PC-3 (cell line): ENCODE measurements around the gene NACAD. TPM values are rescaled to one million over a fixed set of nuclear protein-coding genes. Genes with fewer than 3 reads are reported as not detected.

Experiments used
- ATAC-seq: fragments of 200-7000 bp; cut with Tn5 transposase; 2 replicates; pipeline ENCODE4 v1.9.1; 2020; ENCODE audit warnings: mild to moderate bottlenecking, moderate library complexity
- BruUV-seq: library from RNA; stranded (reverse); fragments of 400-500 nt; replicated peaks from 2 replicates; lab custom pipeline; 2021; lab: Mats Ljungman, UMichigan
- CTCF ChIA-PET: fragments of 300-600 bp; sonication (Branson Sonifier 250); formaldehyde crosslinking; loops from one replicate; lab custom pipeline; 2022; ENCODE audit warnings: antibody characterized with exemption; lab: Charles Lee
- POLR2A ChIA-PET: fragments of 300-600 bp; sonication (Branson Sonifier 250); formaldehyde crosslinking; loops from one replicate; lab custom pipeline; 2022; ENCODE audit warnings: antibody characterized with exemption; ENCODE audit not compliant: unreplicated experiment; lab: Charles Lee
- DNase-seq: peaks from one replicate; pipeline ENCODE4 v3.0.0-alpha.2; 2015
- H2AFZ ChIP-seq: fragments of 300-600 bp; sonication (generic); 2 replicates; pipeline ENCODE4 v1.6.0; 2016; ENCODE audit warnings: antibody characterized with exemption, low read length
- H3F3A ChIP-seq: fragments of 300-600 bp; sonication (generic); one replicate; pipeline ENCODE4 v1.6.0; 2017; ENCODE audit warnings: antibody characterized with exemption, low read length, control low read depth, mild to moderate bottlenecking; ENCODE audit not compliant: unreplicated experiment
- H3K27ac ChIP-seq: fragments of 300-600 bp; sonication (generic); 2 replicates; pipeline ENCODE4 v1.5.1; 2016; ENCODE audit warnings: mild to moderate bottlenecking, low read length
- H3K27me3 ChIP-seq: fragments of 300-600 bp; sonication (generic); 2 replicates; pipeline ENCODE4 v1.6.1; 2016; ENCODE audit warnings: low read length, mixed read lengths
- H3K36me3 ChIP-seq: fragments of 300-600 bp; sonication (generic); 2 replicates; pipeline ENCODE4 v1.6.1; 2016; ENCODE audit warnings: low read depth, mixed run types, low read length, mixed read lengths
- H3K4me1 ChIP-seq: fragments of 300-600 bp; sonication (generic); 2 replicates; pipeline ENCODE4 v1.5.1; 2016; ENCODE audit warnings: low read length; ENCODE audit not compliant: insufficient read depth
- H3K4me2 ChIP-seq: fragments of 300-600 bp; sonication (generic); 2 replicates; pipeline ENCODE4 v1.6.0; 2016; ENCODE audit warnings: low read length
- H3K4me3 ChIP-seq: fragments of 300-600 bp; sonication (generic); 2 replicates; pipeline ENCODE4 v1.5.1; 2016; ENCODE audit warnings: mild to moderate bottlenecking, low read length, mixed read lengths
- H3K79me2 ChIP-seq: fragments of 300-600 bp; sonication (generic); 2 replicates; pipeline ENCODE4 v1.6.1; 2017; ENCODE audit warnings: low read length, mixed read lengths
- H3K9ac ChIP-seq: fragments of 300-600 bp; sonication (generic); 2 replicates; pipeline ENCODE4 v1.6.0; 2016; ENCODE audit warnings: mild to moderate bottlenecking, low read length
- H3K9me2 ChIP-seq: fragments of 300-600 bp; sonication (generic); replicated peaks from 2 replicates; pipeline ENCODE4 v1.6.1; 2016; ENCODE audit warnings: mixed run types, low read length, mixed read lengths
- H3K9me3 ChIP-seq: fragments of 300-600 bp; sonication (generic); 2 replicates; pipeline ENCODE4 v1.6.1; 2016; ENCODE audit warnings: low read length, mixed read lengths
- H4K20me1 ChIP-seq: fragments of 300-600 bp; sonication (generic); 2 replicates; pipeline ENCODE4 v1.6.1; 2016; ENCODE audit warnings: low read length, mixed read lengths
- EZH2 ChIP-seq: fragments of 300-600 bp; sonication (generic); IDR thresholded peaks from one replicate; pipeline ENCODE4 v1.6.1; 2017; ENCODE audit warnings: antibody characterized with exemption, mild to moderate bottlenecking, low read length; ENCODE audit not compliant: unreplicated experiment
- EZH2phosphoT487 ChIP-seq: fragments of 300-600 bp; sonication (generic); IDR thresholded peaks from 2 replicates; pipeline ENCODE4 v1.6.1; 2018; ENCODE audit warnings: mild to moderate bottlenecking, antibody characterized with exemption, low read length, borderline replicate concordance
- intact Hi-C: fragments of 100-400 bp; cut with micrococcal nuclease; formaldehyde crosslinking; loops from 2 replicates; pipeline ENCODE4 v1.9.0; 2023
- total RNA-seq: library from RNA; depleted of rRNA; stranded (reverse); fragments of >200 nt; gene quantifications from 2 replicates; pipeline ENCODE4 v1.2.3, GENCODE V29; 2014
- TF ChIP-seq, protein P1 (sequence below): fragments of 300-600 bp; sonication (generic); conservative IDR thresholded peaks from 2 replicates; pipeline ENCODE4 v1.5.1; 2017; ENCODE audit warnings: antibody characterized with exemption, low read depth, mild to moderate bottlenecking, low read length

NACAD gene
- total RNA-seq, 1 experiment from 2014 or later, result 0.26 TPM

GRCh38 chr7:45088146-45088701 lies 545 bp downstream of the NACAD start:
- no peak for ATAC-seq
- Histone ChIP-seq H4K20me1 (no peaks in the 10 kb centered on the region), H3K4me1 (peaks cover 15% of the 10 kb centered on the region), H3K27ac (no peak overlapping the region), H3F3A (peaks cover 3% of the 10 kb centered on the region), H3K36me3 (no peaks in the 10 kb centered on the region), H3K4me2 (no peak overlapping the region), H3K9me2 (no peaks in the 10 kb centered on the region), H3K27me3 (no peaks in the 10 kb centered on the region), H2AFZ (no peak overlapping the region), H3K4me3 (no peak overlapping the region), H3K9me3 (no peaks in the 10 kb centered on the region), H3K79me2 (no peaks in the 10 kb centered on the region), H3K9ac (no peak overlapping the region)
- POLR2A ChIA-PET, result no interaction called here
- CTCF ChIA-PET, result no interaction called here
- intact Hi-C loops, result no loop called here
- TF ChIP-seq EZH2phosphoT487 (no peak), EZH2 (no peak)
- TF ChIP-seq, protein P1, sequence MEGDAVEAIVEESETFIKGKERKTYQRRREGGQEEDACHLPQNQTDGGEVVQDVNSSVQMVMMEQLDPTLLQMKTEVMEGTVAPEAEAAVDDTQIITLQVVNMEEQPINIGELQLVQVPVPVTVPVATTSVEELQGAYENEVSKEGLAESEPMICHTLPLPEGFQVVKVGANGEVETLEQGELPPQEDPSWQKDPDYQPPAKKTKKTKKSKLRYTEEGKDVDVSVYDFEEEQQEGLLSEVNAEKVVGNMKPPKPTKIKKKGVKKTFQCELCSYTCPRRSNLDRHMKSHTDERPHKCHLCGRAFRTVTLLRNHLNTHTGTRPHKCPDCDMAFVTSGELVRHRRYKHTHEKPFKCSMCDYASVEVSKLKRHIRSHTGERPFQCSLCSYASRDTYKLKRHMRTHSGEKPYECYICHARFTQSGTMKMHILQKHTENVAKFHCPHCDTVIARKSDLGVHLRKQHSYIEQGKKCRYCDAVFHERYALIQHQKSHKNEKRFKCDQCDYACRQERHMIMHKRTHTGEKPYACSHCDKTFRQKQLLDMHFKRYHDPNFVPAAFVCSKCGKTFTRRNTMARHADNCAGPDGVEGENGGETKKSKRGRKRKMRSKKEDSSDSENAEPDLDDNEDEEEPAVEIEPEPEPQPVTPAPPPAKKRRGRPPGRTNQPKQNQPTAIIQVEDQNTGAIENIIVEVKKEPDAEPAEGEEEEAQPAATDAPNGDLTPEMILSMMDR, result no peak
- no TSS peak for BruUV-seq
- no peak for DNase-seq

DNA sequence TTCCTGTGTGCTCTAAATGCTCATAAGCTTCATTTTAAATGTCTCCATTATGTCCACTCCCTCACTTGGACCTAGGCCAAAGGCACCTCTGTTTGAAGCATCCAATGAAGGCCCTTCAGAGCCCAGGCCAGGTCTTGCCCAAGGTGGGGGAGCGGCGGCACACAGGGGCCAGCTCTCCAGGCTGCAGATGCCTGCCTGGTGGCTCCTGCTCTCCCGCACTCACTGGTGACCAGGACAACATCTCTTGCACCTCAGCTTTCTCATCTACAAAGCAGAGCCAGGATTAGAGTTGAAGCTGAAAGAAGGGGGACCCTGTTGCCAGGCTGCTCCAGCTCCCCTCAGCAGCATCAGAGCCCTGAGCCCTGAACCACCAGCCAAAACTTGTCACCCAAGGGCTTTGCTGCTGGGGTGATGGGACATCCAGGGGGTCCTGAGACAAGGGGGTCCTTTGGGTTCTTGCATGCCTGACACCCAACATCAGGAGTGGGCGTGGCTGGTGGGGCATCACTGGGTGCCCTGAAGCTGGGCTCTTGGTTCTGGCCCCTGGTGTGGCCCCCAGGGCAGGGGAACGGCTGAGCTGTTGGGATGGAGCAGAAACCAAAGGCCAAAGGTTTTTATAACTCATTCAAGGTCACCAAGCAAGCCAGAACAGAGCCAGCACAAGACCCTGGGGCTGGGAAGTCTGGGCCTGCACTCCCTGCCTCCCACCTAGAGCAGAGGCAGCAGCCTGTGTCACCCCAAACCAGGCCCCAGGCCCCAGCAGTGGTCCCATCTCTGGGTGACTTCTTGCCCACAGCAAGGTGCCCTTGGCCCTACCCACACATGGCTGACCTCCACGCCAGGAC lies 1.2 kb downstream of the NACAD start:
- no TSS peak for BruUV-seq
- no peak overlapping the region for H3K9ac ChIP-seq
- TF ChIP-seq EZH2, result no peak

DNA sequence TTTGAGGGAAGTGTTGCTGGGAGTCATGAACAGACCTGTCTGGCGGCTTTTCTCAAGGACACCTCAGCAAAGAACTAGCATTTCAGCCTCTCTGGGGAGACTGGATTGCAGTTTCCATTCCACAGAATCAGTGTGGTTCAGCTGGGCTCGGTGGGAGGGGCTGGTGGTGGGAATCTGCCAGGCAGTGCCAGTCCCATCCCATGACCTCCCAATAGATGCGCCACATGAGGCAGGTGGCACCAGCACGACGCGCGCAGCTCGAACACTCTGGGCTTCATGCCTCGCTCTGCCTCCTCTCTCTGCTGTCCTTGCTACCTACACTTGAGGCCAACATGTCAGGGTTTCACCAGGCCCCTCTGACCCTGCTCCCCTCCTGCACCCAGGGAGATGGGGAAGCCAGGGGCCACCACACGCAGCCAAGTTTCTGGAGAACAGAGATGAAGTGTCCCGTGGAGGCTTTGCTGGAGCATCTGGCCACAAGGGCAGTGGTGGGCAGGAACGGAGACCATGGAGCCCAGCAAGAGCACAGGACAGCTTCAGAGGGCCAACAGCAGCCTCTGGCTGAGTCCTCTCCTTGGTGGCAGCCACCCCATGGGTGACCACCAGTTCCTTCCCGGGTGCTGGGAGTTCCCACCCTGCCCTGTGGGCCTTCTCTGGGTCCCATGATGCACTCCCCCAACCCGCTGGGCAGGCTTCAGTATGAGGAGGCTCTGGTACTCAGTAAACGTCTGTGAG lies 2.3 kb downstream of the NACAD start:
- Histone ChIP-seq H3K4me3 (no peak overlapping the region), H3K79me2 (no peaks in the 10 kb centered on the region), H3F3A (no peaks in the 10 kb centered on the region), H4K20me1 (no peaks in the 10 kb centered on the region), H2AFZ (no peak overlapping the region), H3K4me1 (peaks cover 5% of the 10 kb centered on the region), H3K9me3 (no peaks in the 10 kb centered on the region), H3K27ac (no peak overlapping the region), H3K27me3 (no peaks in the 10 kb centered on the region), H3K9ac (no peak overlapping the region), H3K4me2 (no peak overlapping the region), H3K36me3 (no peaks in the 10 kb centered on the region), H3K9me2 (no peaks in the 10 kb centered on the region)
- no TSS peak for BruUV-seq
- POLR2A ChIA-PET, result no interaction called here
- TF ChIP-seq, protein P1, result no peak
- no peak for TF ChIP-seq EZH2phosphoT487
- TF ChIP-seq EZH2, result no peak
- intact Hi-C loops, result no loop called here
- CTCF ChIA-PET, result no interaction called here
- DNase-seq, result no peak
- ATAC-seq, result no peak

More for the DNA sequence above, 1.2 kb downstream of the NACAD start:
- Histone ChIP-seq H2AFZ (no peak overlapping the region), H3K79me2 (no peaks in the 10 kb centered on the region), H3K27me3 (no peaks in the 10 kb centered on the region), H3K4me1 (peaks cover 13% of the 10 kb centered on the region), H3K9me3 (no peaks in the 10 kb centered on the region), H3F3A (no peaks in the 10 kb centered on the region), H3K36me3 (no peaks in the 10 kb centered on the region), H3K27ac (no peak overlapping the region), H4K20me1 (no peaks in the 10 kb centered on the region), H3K4me3 (no peak overlapping the region), H3K4me2 (no peak overlapping the region), H3K9me2 (no peaks in the 10 kb centered on the region)
- ChIA-PET CTCF (no interaction called here), POLR2A (no interaction called here)
- ATAC-seq, result no peak
- intact Hi-C loops, result no loop called here
- no peak for DNase-seq
